DMS 273 treated with DMSO at 0.1 percent for 48 hours (cell line): ENCODE measurements around the gene SMIM7.
"Not testable (repeated sequence)": the region's sequence is repeated elsewhere in the genome, so short reads cannot be mapped to it uniquely, and the experiment has no call there.

ENCODE experiments used
- DNase-seq: peaks from one replicate; lab custom pipeline; 2025; lab: John Stamatoyannopoulos, UW

The SMIM7 gene

GRCh38 chr19:16659832-16660708 lies at the start of gene SMIM7:
SMIM7 (minus strand) TSS chr19:16660144; CDS start chr19:16660110, 34 bp downstream.
- DNase-seq: peak; percentile 95

- no peak for DNase-seq
Observed at GRCh38 chr19:16703677-16704076, 43.7 kb upstream of the SMIM7 start.

GRCh38 chr19:16702123-16702522 lies 42.2 kb upstream of the SMIM7 start:
- no peak for DNase-seq

GRCh38 chr19:16698914-16699313 lies 39.0 kb upstream of the SMIM7 start:
- peak; percentile 97 for DNase-seq

- DNase-seq: no peak
Observed at GRCh38 chr19:16688084-16688483, 28.1 kb upstream of the SMIM7 start.

- no peak for DNase-seq
Observed at GRCh38 chr19:16684216-16684615, 24.3 kb upstream of the SMIM7 start.

GRCh38 chr19:16682539-16682938 lies 22.6 kb upstream of the SMIM7 start:
- DNase-seq: no peak

- DNase-seq: no peak
Observed at GRCh38 chr19:16679811-16680210, 19.9 kb upstream of the SMIM7 start.

- no peak for DNase-seq
Observed at GRCh38 chr19:16678498-16678897, 18.6 kb upstream of the SMIM7 start.

- DNase-seq: no peak
Observed at GRCh38 chr19:16677055-16677454, 17.1 kb upstream of the SMIM7 start.

- no peak for DNase-seq
Observed at GRCh38 chr19:16676101-16676798, 16.3 kb upstream of the SMIM7 start.

GRCh38 chr19:16673839-16674238 lies 13.9 kb upstream of the SMIM7 start:
- not testable (repeated sequence) for DNase-seq

GRCh38 chr19:16673231-16673630 lies 13.3 kb upstream of the SMIM7 start:
- no peak for DNase-seq

- no peak for DNase-seq
Observed at GRCh38 chr19:16671652-16672274, 11.8 kb upstream of the SMIM7 start.

- DNase-seq: no peak
Observed at GRCh38 chr19:16670291-16670690, 10.3 kb upstream of the SMIM7 start.

- not testable (repeated sequence) for DNase-seq
Observed at GRCh38 chr19:16668702-16669101, 8.8 kb upstream of the SMIM7 start.

- DNase-seq: no peak
Observed at GRCh38 chr19:16668176-16668575, 8.2 kb upstream of the SMIM7 start.

- no peak for DNase-seq
Observed at GRCh38 chr19:16661480-16662034, 1.6 kb upstream of the SMIM7 start.

GRCh38 chr19:16660763-16661479 lies 977 bp upstream of the SMIM7 start, which contains the start of gene TMEM38A:
TMEM38A (plus strand) TSS chr19:16661139; CDS start chr19:16661218, 79 bp downstream.
- no peak for DNase-seq

GRCh38 chr19:16659464-16659831 lies 496 bp downstream of the SMIM7 start:
- DNase-seq: no peak

GRCh38 chr19:16657384-16657783 lies 2.6 kb downstream of the SMIM7 start:
- no peak for DNase-seq

GRCh38 chr19:16655727-16656126 lies 4.2 kb downstream of the SMIM7 start:
- no peak for DNase-seq
